ENCODE data around the gene SPTLC3. TPM values are rescaled to one million over a fixed set of nuclear protein-coding genes. Genes with fewer than 3 reads are reported as not detected.
A peak's percentile ranks its signal among the peaks of the same experiment; 100 is the strongest.

Gene SPTLC3
- total RNA-seq, 2 donors from 2014 or later = 5.3 to 18.4 TPM

DNA sequence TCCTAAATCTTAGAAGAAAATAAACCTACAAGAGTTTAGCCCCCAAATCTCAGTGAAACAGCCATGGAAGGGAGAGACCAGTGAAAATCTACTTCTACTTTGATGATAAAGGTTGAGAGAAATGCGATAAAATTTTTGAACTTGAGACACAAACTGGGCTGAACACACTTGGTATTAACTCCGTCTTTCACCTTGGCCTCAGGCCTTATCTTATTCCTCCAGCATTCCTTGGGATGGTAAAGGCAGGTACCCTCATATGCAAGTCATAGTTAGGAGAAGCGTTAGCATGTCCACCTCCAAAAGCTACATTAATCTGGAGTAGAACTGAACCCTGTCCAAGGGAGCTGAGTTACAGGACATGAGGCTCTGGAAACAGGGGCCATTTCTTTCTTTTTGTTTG, 1.2 kb upstream of the SPTLC3 start:
- TF ChIP-seq, protein P1, sequence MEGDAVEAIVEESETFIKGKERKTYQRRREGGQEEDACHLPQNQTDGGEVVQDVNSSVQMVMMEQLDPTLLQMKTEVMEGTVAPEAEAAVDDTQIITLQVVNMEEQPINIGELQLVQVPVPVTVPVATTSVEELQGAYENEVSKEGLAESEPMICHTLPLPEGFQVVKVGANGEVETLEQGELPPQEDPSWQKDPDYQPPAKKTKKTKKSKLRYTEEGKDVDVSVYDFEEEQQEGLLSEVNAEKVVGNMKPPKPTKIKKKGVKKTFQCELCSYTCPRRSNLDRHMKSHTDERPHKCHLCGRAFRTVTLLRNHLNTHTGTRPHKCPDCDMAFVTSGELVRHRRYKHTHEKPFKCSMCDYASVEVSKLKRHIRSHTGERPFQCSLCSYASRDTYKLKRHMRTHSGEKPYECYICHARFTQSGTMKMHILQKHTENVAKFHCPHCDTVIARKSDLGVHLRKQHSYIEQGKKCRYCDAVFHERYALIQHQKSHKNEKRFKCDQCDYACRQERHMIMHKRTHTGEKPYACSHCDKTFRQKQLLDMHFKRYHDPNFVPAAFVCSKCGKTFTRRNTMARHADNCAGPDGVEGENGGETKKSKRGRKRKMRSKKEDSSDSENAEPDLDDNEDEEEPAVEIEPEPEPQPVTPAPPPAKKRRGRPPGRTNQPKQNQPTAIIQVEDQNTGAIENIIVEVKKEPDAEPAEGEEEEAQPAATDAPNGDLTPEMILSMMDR (IDR thresholded peaks at IDR 0.05) = no peak
- no peak for TF ChIP-seq POLR2A (IDR thresholded peaks at IDR 0.05)
- 45 to 64% methylated on average over 3 of the region's 3 CpGs for WGBS, 2 donors
- Histone ChIP-seq H3K36me3 (replicated peaks in 1 of 2; ENCODE audit: insufficient read depth in 1 of 2, low read depth in 2 of 2) (no peaks in the 10 kb centered on the region), H3K4me3 (no peak overlapping the region), H3K4me1 (peaks cover 7% of the 10 kb centered on the region), H3K27ac (no peak overlapping the region), H3K9me3 (no peaks in the 10 kb centered on the region), H3K27me3 (no peaks in the 10 kb centered on the region)
- DNase-seq (no peak), ATAC-seq (no peak)
- intact Hi-C loops (cut with DNase I) = no loop called here

DNA sequence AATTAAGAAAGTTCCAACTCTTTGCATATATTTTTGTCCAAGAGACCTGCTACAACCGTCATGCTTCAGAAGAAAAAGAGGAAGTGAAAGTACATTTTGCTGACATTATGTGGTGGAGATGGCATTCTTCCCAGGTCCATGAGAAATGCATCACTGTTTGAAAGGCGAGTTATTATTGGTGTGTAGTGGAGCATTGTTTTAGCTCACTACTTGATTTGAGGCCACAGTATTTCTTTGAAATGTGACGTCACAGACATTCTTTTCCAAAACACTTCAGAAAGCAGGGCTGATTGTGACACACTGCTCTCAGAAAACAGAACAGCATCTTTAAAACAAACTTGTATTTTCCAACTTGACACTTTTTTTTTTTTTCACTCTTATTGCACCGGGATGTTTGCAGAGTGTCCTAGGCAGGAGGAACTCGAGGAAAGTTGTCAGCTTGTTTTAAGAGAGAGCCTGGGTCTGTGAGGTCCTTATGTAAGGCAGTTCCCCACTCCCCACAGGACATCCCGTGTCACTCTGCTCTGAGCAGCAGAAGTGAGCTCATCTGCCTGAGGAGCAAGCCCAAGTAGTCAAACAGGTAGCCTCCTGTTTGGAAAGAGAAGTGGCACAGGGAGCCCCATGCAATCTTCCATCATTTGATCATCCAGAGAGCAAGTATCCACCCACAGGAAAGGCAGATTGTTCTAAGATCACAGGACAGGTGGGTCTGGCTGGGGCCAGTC, 1.1 kb downstream of the SPTLC3 start:
- ATAC-seq = peak; percentile 86
- 2 to 7% methylated on average over 6 of the region's 6 CpGs for whole genome bisulfite sequencing, 2 donors

DNA sequence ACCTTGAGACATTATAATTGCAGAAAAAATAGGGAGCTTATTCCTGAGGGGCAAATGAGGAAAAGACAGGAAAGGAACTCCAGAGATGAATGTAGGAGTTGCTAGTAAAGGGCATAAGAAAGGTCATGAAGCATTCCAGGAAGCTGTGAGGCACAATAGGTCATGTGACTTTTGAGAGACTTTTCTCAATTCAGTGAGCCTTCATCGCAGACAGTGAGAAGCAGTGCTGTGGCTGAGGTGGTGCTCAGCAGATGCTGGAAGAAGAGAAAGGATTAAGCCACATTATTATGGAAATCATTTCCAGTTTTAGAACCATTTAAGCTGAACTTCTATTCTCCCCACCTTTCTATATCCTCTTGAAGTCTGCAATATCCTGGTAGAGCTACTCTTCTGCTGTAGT, 4.1 kb downstream of the SPTLC3 start:
- Histone ChIP-seq H3K27ac (no peak overlapping the region), H3K36me3 (replicated peaks in 1 of 2; ENCODE audit: insufficient read depth in 1 of 2, low read depth in 2 of 2) (no peaks in the 10 kb centered on the region), H3K4me1 (peaks cover 7% of the 10 kb centered on the region), H3K9me3 (no peaks in the 10 kb centered on the region), H3K27me3 (no peaks in the 10 kb centered on the region), H3K4me3 (no peak overlapping the region)
- WGBS, 2 donors = 92 to 93% methylated on average over 1 of the region's 1 CpG
- ATAC-seq = no peak
- no peak for TF ChIP-seq POLR2A (IDR thresholded peaks at IDR 0.05)
- TF ChIP-seq, protein P1 (IDR thresholded peaks at IDR 0.05) = no peak
- intact Hi-C loops (cut with DNase I) = no loop called here
- DNase-seq = no peak

More for the DNA sequence above, 1.1 kb downstream of the SPTLC3 start:
- intact Hi-C loops (cut with DNase I) = no loop called here
- Histone ChIP-seq H3K27ac (peak overlapping the region; percentile 56 to 88 (median 74)), H3K27me3 (no peaks in the 10 kb centered on the region), H3K36me3 (replicated peaks in 1 of 2; ENCODE audit: insufficient read depth in 1 of 2, low read depth in 2 of 2) (no peaks in the 10 kb centered on the region), H3K4me3 (peak overlapping the region; percentile 19 to 47), H3K9me3 (no peaks in the 10 kb centered on the region), H3K4me1 (peaks cover 7% of the 10 kb centered on the region)
- peak in 1 of 3 donors; percentile 8 for TF ChIP-seq POLR2A (IDR thresholded peaks at IDR 0.05)
- TF ChIP-seq, protein P1 (IDR thresholded peaks at IDR 0.05) = no peak
- DNase-seq = peak; percentile 19 to 81 (median 37)

DNA sequence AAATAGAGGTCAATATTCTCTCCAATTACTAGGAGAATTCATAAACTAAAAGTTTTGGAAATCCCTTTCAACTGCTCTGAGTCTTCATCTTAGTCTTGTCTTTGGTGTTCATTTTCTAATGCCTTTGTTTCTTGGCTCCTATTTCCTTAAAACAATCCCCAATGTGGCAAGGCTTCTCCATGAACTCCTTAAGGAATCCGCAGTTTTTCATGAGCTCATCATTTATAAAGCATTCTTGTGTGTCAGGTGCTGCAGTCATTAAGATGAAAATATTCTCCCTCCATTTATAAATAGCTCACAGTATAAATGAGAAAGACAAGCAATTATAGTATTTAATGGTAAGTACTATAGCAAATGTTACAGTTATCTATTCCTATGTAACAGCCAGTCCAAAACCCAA, 4.6 kb downstream of the SPTLC3 start:
- H3K4me1 ChIP-seq = peaks cover 7% of the 10 kb centered on the region
- ATAC-seq = no peak
- H3K27ac ChIP-seq = no peak overlapping the region
- DNase-seq = no peak
- TF ChIP-seq, protein P1 (IDR thresholded peaks at IDR 0.05) = no peak
- no peak for TF ChIP-seq POLR2A (IDR thresholded peaks at IDR 0.05)
- H3K9me3 ChIP-seq = no peaks in the 10 kb centered on the region
- no peaks in the 10 kb centered on the region for H3K27me3 ChIP-seq
- no peak overlapping the region for H3K4me3 ChIP-seq
- 96 to 97% methylated on average over 1 of the region's 1 CpG for WGBS, 2 donors
- H3K36me3 ChIP-seq (replicated peaks in 1 of 2; ENCODE audit: insufficient read depth in 1 of 2, low read depth in 2 of 2) = no peaks in the 10 kb centered on the region
- intact Hi-C loops (cut with DNase I) = no loop called here

DNA sequence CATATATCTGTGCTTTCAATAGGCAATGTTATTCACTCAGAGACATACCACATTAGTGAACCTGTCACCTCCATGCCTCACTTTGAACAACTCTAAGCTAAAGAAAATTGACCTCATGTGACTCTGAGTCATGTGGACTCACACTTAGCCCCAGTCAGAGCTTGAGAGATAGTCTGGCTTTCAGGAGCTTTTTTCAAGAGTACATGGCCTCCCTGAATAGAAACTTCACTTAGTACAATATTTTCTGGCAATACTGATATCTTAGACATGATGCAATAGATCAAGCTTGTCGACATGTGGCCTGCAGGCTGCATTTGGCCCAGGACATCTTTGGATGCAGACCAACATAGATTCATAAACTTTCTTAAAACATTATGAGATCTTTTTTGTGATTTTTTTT, 8.5 kb downstream of the SPTLC3 start:
- H3K4me1 ChIP-seq = no peaks in the 10 kb centered on the region
- no peak overlapping the region for H3K27ac ChIP-seq
- DNase-seq (no peak), ATAC-seq (no peak)
- WGBS, 2 donors = 35 to 58% methylated on average over 1 of the region's 1 CpG
- TF ChIP-seq POLR2A (IDR thresholded peaks at IDR 0.05) = no peak
- H3K27me3 ChIP-seq = no peaks in the 10 kb centered on the region
- intact Hi-C loops (cut with DNase I) = no loop called here
- H3K36me3 ChIP-seq (replicated peaks in 1 of 2; ENCODE audit: insufficient read depth in 1 of 2, low read depth in 2 of 2) = no peaks in the 10 kb centered on the region
- H3K9me3 ChIP-seq = no peaks in the 10 kb centered on the region
- H3K4me3 ChIP-seq = no peak overlapping the region
